Ovary (tissue), 3 donors: ENCODE data around the gene PEAK1.

Experiments used
- EP300 ChIP-seq: sonication (generic); formaldehyde crosslinking; IDR thresholded peaks from one replicate; pipeline ENCODE4 v1.6.1; 2017; ENCODE audit warnings: antibody characterized with exemption
- POLR2A ChIP-seq: fragments of 450-650 bp; IDR thresholded peaks from one replicate; pipeline ENCODE4 v1.6.1; 2017; ENCODE audit warnings: antibody characterized with exemption, mild to moderate bottlenecking, moderate library complexity
- TF ChIP-seq, protein P1 (sequence below), 3 donors: fragments of 450-650 bp in 2 of 3; fragments of 200-600 bp in 1 of 3; IDR thresholded peaks; one replicate each; pipeline versions ENCODE4 v1.5.1 to v1.8.0; 2016 to 2022; ENCODE audit warnings: antibody characterized with exemption in 3 of 3, mild to moderate bottlenecking in 1 of 3
- donor health status: DM: no; HTN: no; CAD: no.

DNA sequence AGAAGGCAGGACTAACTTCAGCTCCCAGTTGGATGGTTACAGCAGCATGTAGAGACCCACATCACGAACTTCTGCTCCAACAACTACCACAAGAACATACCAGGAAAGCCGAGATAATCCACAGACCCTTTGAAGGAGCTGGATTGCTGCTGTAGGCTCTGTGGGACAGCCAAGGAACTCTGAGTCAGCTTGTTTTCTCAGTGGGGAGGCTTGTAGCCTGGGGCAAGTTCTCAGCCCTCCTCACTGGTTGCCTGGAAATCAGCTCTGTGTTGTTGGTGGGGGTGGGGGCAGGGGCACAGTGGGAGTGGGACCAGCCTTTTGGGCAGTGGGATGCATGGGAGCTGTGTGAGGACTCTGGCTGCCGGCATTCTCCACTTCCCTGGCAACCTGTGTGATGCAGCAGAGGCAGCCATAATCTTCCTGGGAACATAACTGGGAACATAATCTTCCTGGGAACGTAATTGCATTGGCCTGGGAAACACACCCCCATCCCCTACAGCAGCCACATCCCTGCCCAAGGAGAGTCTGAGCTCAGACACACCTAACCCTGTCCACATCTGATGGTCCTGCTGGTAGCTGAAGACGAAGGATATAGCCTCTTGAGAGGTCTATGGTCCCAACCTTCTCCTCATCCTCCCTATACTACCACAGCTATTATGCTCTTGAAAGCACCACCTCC lies 153.1 kb downstream of the PEAK1 start:
- TF ChIP-seq POLR2A = no peak
- TF ChIP-seq, protein P1, sequence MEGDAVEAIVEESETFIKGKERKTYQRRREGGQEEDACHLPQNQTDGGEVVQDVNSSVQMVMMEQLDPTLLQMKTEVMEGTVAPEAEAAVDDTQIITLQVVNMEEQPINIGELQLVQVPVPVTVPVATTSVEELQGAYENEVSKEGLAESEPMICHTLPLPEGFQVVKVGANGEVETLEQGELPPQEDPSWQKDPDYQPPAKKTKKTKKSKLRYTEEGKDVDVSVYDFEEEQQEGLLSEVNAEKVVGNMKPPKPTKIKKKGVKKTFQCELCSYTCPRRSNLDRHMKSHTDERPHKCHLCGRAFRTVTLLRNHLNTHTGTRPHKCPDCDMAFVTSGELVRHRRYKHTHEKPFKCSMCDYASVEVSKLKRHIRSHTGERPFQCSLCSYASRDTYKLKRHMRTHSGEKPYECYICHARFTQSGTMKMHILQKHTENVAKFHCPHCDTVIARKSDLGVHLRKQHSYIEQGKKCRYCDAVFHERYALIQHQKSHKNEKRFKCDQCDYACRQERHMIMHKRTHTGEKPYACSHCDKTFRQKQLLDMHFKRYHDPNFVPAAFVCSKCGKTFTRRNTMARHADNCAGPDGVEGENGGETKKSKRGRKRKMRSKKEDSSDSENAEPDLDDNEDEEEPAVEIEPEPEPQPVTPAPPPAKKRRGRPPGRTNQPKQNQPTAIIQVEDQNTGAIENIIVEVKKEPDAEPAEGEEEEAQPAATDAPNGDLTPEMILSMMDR (IDR thresholded peaks at IDR 0.05) = no peak
- TF ChIP-seq EP300 = no peak
